Testis (tissue), 2 donors: Measurements from ENCODE around the gene C11orf54.

Experiments
- CTCF ChIP-seq, 3 experiments: fragments of 450-650 bp in 2 of 3; fragments of 200-600 bp in 1 of 3; sonication (generic) in 1 of 3; IDR thresholded peaks; one replicate each; pipeline ENCODE4 v1.5.1; 2016 to 2019; ENCODE audit warnings: antibody characterized with exemption in 3 of 3, mild to moderate bottlenecking in 2 of 3, moderate library complexity in 1 of 3
- POLR2A ChIP-seq: fragments of 450-650 bp; IDR thresholded peaks from one replicate; pipeline ENCODE4 v1.6.1; 2017; ENCODE audit warnings: antibody characterized with exemption, mild to moderate bottlenecking, moderate library complexity

DNA sequence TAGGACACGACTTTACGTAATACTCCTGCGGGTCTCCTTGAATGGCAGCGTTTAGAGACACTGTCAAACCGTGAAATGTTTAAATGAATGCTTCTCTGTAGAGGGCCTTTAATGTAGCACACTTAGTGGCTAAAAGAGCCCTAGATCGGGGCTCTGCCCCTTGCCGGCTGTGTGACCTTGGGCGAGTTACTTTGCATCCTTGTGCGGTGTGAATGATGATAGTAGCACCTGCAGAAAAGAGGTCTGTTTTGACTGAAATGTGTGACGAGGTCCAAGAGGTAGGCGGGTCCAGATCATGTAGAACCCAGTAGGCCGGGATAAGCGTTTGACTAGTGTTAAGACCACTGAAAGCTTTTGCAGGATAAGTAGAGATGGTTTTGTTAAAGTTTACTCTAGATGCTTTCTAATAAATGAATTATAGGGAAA, 43.5 kb downstream of the C11orf54 start:
- TF ChIP-seq CTCF (IDR thresholded peaks at IDR 0.05) (no peak), POLR2A (no peak)
